Pancreas (tissue), 10 donors: ENCODE results near the gene GFRA1. TPM values are rescaled to one million over a fixed set of nuclear protein-coding genes. Genes with fewer than 3 reads are reported as not detected.
A peak's percentile ranks its signal among the peaks of the same experiment; 100 is the strongest.

Source experiments
- ATAC-seq, 4 donors: fragments of 200-7000 bp; cut with Tn5 transposase; one replicate each; pipeline versions ENCODE4 v1.8.0 to v1.9.1; 2020; ENCODE audit warnings: mild to moderate bottlenecking in 4 of 4, moderate library complexity in 4 of 4
- DNase-seq, 6 donors: peaks; one replicate each; pipeline ENCODE4 v3.0.0-alpha.2; 2020
- FAIRE-seq: peaks from 2 replicates; lab custom pipeline; 2012; peaks lifted over from hg19 to GRCh38; lab: Jason Lieb, UNC
- H3K27ac ChIP-seq, 4 donors: fragments of 200-600 bp; sonication (generic); 1 replicate in 3 of 4; 2 replicates in 1 of 4; pipeline versions ENCODE4 v1.5.0 to v1.8.0; 2020
- H3K27me3 ChIP-seq, 4 donors: fragments of 200-600 bp; one replicate each; pipeline ENCODE4 v1.8.0; 2021
- H3K36me3 ChIP-seq, 3 donors: fragments of 200-600 bp; sonication (generic) in 1 of 3; one replicate each; pipeline versions ENCODE4 v1.5.0 to v1.8.0; 2020 to 2021
- H3K4me1 ChIP-seq, 3 donors: fragments of 200-600 bp; one replicate each; pipeline ENCODE4 v1.8.0; 2021
- H3K4me3 ChIP-seq, 4 donors: fragments of 200-600 bp; sonication (generic) in 2 of 4; one replicate each; pipeline versions ENCODE4 v1.5.0 to v1.8.0; 2020 to 2021
- H3K9me3 ChIP-seq, 4 donors: fragments of 200-600 bp; one replicate each; pipeline ENCODE4 v1.8.0; 2021
- whole genome bisulfite sequencing, 2 donors: extraction: QIAGEN DNeasy Blood & Tissue Kit; methylation state at CpG; one replicate each; pipeline ENCODE4 v1.1.7; 2013; 5-methylcytosine and 5-hydroxymethylcytosine counted together
- intact Hi-C, 3 donors: fragments of 100-400 bp; cut with DNase I; formaldehyde crosslinking; loops; one replicate each; pipeline versions ENCODE4 v1.11.1 to v1.14.2; 2022
- polyA plus RNA-seq, 2 donors: library from polyadenylated mRNA; stranded (reverse); fragments of 200-250 nt; gene quantifications; one replicate each; pipeline ENCODE4 v1.2.3, GENCODE V29; 2013
- total RNA-seq, 6 donors: library from RNA; stranded (reverse); fragmentation: NEBNext Ultra II Directional in 4 of 6; extraction: Animal tissue kit (Norgen Biotek cat#: 25700) in 4 of 6; gene quantifications; one replicate each; pipeline versions ENCODE4 v1.2.1 to v1.2.4, GENCODE V29; 2021 to 2023
- TF ChIP-seq, protein P1 (sequence below), 4 donors: fragments of 200-600 bp; sonication (generic) in 3 of 4; IDR thresholded peaks; one replicate each; pipeline versions ENCODE4 v1.5.0 to v1.8.0; 2021; ENCODE audit warnings: antibody characterized with exemption in 4 of 4
- donor health status: healthy with polysubstance abuse.
- donor health status: DM: no; HTN: no; CAD: no; lungs with moderate emphysema.
- donor health status: DM: no; HTN: no; CAD: no.
- donor health status: control.
- donor health status: control.
- donor health status: Bipolar disorder and iron deficiency.
- donor health status: DM: yes; HTN: yes; CAD: no.
- donor health status: DM: no; HTN: no; CAD: no.
- donor health status: DM: no; HTN: no; CAD: no.
- donor health status: DM: yes; HTN: yes; CAD: no.

GFRA1 gene, protein sequence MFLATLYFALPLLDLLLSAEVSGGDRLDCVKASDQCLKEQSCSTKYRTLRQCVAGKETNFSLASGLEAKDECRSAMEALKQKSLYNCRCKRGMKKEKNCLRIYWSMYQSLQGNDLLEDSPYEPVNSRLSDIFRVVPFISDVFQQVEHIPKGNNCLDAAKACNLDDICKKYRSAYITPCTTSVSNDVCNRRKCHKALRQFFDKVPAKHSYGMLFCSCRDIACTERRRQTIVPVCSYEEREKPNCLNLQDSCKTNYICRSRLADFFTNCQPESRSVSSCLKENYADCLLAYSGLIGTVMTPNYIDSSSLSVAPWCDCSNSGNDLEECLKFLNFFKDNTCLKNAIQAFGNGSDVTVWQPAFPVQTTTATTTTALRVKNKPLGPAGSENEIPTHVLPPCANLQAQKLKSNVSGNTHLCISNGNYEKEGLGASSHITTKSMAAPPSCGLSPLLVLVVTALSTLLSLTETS
- 1 to 10 TPM in 5 of 6 donors, under 1 TPM in 1; 0.79 to 4.4 (median 1.5) TPM for total RNA-seq
- polyA plus RNA-seq: under 1 TPM; 0.61 to 0.70 TPM

DNA sequence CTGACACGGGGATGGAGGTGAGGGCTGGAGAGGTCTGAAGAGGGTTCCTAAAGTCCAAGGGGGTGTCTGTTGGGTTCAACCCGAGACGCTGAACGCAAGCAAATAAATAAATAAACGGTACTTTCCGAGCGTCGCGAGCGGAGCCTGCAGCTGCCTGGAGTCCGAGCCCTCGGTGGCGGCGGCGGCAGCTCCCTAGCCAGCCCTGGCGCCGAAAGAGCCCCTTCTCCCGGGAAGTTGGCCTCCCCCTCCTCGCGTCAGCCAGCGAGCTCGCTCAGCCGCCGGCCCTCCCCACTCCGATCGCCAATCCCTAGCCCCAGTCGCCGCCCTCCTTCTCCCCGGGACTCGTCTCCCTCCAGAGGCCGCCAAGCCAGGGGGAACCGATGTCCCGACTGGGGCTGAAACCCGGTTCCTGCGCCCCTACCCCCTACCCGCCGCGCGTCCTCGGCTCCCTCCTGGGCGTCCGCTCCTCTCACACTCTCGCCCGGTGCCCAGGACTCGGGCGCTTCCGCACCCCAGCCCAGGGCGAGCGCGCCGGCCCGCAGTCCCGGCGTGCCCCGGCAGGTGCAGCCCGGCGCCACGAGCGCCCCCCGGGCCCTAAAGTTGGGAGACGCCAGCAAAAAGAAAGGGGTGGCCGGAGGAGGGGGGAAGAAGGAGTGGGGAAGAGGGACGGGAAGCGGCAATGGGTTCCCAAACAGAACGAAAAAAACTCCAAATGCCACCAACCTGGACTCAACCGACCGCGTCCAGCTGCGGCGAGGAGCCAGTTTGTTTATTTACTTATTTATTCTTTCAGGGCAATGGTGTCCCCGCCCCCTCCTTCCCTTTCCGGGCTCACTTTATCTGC is at the start of gene GFRA1:
Gene GFRA1 (minus strand): TSS at position 767 of the 844 bp plus-strand sequence. CDS start 1,177 bp downstream, outside the sequence.
- H3K27ac ChIP-seq: no peak within 1 kb of the TSS
- peaks cover 0 to 3% (median 3%) of the 10 kb centered on the region in 3 donors for H3K4me1 ChIP-seq
- ATAC-seq (peak; percentile 58 to 71 (median 60)), DNase-seq (peak in 4 of 6 donors; percentile 4 to 79 (median 44)), FAIRE-seq (no peak)
- H3K9me3 ChIP-seq: no peaks in the 10 kb centered on the region
- H3K4me3 ChIP-seq: peak within 1 kb of the TSS; percentile 26 to 62 (median 39)
- TF ChIP-seq, protein P1, sequence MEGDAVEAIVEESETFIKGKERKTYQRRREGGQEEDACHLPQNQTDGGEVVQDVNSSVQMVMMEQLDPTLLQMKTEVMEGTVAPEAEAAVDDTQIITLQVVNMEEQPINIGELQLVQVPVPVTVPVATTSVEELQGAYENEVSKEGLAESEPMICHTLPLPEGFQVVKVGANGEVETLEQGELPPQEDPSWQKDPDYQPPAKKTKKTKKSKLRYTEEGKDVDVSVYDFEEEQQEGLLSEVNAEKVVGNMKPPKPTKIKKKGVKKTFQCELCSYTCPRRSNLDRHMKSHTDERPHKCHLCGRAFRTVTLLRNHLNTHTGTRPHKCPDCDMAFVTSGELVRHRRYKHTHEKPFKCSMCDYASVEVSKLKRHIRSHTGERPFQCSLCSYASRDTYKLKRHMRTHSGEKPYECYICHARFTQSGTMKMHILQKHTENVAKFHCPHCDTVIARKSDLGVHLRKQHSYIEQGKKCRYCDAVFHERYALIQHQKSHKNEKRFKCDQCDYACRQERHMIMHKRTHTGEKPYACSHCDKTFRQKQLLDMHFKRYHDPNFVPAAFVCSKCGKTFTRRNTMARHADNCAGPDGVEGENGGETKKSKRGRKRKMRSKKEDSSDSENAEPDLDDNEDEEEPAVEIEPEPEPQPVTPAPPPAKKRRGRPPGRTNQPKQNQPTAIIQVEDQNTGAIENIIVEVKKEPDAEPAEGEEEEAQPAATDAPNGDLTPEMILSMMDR (IDR thresholded peaks at IDR 0.05): no peak
- peaks cover 0 to 14% (median 0%) of the 10 kb centered on the region in 4 donors for H3K27me3 ChIP-seq
- intact Hi-C loops: no loop called here
- WGBS, 2 donors: 1% methylated on average over 60 to 72 of the region's 72 CpGs
- H3K36me3 ChIP-seq: no peaks in the 10 kb centered on the region

DNA sequence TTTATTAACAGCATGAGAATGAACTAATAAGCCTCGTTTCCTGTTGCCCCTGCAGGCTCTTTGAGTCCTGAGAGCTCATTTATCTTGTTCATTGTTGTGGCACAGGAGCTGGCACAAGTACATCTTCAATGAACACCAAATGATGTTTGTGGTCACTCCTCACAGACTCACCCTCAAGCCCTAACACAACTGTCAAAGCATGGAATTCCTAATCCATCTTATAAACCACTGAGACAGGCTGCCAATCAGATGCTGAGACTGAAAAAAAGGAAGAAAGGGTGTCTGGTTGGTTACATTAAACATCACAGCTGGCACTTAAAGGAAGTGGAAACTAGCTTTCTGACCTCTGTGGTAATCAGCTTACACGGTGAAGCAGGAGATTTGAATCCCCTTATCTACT is 43.5 kb upstream of the GFRA1 start:
- 24 to 29% methylated on average over 2 of the region's 2 CpGs for WGBS, 2 donors
- Histone ChIP-seq H3K4me1 (no peaks in the 10 kb centered on the region), H3K36me3 (no peaks in the 10 kb centered on the region), H3K9me3 (no peaks in the 10 kb centered on the region), H3K4me3 (no peak overlapping the region), H3K27ac (no peak overlapping the region), H3K27me3 (no peaks in the 10 kb centered on the region)
- TF ChIP-seq, protein P1 (IDR thresholded peaks at IDR 0.05): no peak
- intact Hi-C loops: no loop called here
- FAIRE-seq (no peak), DNase-seq (no peak), ATAC-seq (no peak)

DNA sequence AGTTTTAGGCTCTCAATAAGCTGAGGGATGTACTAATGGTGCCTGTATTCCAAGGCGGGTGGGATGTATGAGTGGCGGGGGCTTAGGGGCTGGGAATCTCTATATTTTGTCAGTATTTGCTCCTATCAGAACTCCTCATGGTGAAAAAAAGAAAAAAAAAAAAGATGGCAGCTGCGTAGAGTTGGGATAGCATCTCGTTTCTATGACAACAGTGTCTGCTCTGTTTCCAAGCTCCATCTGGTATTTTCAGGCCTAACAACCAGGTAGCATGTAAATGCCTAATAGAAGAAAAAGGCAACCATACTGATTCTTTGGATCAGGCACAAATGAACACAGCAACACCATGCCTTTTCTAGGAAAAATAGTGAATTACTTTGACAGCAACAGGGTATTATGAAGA is 39.5 kb upstream of the GFRA1 start:
- no peaks in the 10 kb centered on the region for H3K27me3 ChIP-seq
- 82 to 83% methylated on average over 4 of the region's 4 CpGs for WGBS, 2 donors
- FAIRE-seq (no peak), DNase-seq (no peak), ATAC-seq (no peak)
- no peak overlapping the region for H3K27ac ChIP-seq
- H3K36me3 ChIP-seq: no peaks in the 10 kb centered on the region
- no peaks in the 10 kb centered on the region for H3K9me3 ChIP-seq
- H3K4me1 ChIP-seq: no peaks in the 10 kb centered on the region
- TF ChIP-seq, protein P1 (IDR thresholded peaks at IDR 0.05): no peak
- no peak overlapping the region for H3K4me3 ChIP-seq
- intact Hi-C loops: no loop called here

DNA sequence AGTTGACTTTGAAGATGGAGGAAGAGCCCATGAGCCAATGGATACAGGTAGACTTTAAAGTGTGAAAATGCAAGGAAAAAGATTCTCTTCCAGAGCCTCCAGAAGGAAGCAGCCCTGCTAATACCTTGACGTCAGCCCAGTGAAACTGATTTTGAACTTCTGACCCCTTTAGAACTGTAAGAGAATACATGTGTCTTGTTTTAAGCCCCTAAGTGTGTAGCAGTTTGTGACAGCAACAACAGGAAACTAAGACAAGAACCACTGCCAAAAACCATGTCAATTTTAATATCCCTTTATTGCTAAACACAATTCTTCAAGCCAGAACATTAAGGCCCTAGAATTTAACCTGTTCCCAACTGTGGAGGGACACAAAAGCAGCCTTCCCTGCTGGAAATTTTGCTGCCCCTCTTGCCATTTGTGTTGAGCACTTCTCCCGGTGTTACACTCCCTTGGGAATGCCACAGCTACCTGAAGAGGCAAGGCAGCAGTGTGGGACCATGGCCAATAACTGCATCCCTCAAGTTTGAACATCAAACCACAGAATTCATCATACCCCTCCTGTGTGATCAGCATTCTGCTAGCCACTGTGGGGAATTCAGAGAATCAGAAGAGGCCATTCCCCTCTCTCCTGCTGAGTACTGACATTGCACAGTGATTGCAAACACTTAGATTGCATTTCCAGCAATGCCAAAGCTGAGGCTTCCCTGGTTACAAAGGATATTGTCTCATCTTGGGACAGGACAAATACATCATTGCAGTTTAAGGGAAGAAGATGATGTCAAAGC is 38.9 kb upstream of the GFRA1 start:
- DNase-seq (no peak), FAIRE-seq (no peak), ATAC-seq (no peak)
- H3K9me3 ChIP-seq: no peaks in the 10 kb centered on the region
- no peaks in the 10 kb centered on the region for H3K36me3 ChIP-seq
- TF ChIP-seq, protein P1 (IDR thresholded peaks at IDR 0.05): no peak
- 63 to 65% methylated on average over 2 of the region's 2 CpGs for WGBS, 2 donors
- intact Hi-C loops: no loop called here
- no peak overlapping the region for H3K27ac ChIP-seq
- H3K27me3 ChIP-seq: no peaks in the 10 kb centered on the region
- H3K4me1 ChIP-seq: no peaks in the 10 kb centered on the region
- no peak overlapping the region for H3K4me3 ChIP-seq
